ENCODE measurements around the gene CERT1. TPM values are rescaled to one million over a fixed set of nuclear protein-coding genes. Genes with fewer than 3 reads are reported as not detected.

CERT1 gene
- total RNA-seq, 1 donor from 2014 or later = 24.6 TPM

DNA sequence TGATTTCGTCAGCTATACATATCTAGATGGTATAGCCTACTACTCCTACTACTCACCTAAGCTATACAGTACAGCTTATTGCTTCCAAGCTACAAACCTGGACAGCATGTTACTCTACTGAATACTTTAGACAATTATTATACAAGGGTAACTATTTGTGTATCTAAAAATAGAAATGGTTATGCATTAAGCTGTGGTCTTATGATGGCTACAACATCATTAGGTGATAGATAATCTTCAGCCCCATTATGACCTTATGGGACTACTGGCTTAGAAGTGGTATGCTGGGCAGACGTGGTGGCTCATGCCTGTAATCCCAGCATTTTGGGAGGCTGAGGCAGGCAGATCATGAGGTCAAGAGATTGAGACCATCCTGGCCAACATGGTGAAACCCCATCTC is 40.2 kb downstream of the CERT1 start:
- Mint-ChIP-seq H3K9me3 (peaks cover 17% of the 10 kb centered on the region), H3K27ac (ENCODE audit: unreplicated experiment) (no peak overlapping the region), H3K36me3 (ENCODE audit: low read depth) (peaks cover 35% of the 10 kb centered on the region), H3K4me3 (no peak overlapping the region), H3K27me3 (ENCODE audit: low read depth) (no peaks in the 10 kb centered on the region), H3K4me1 (peaks cover 21% of the 10 kb centered on the region)
- TF ChIP-seq, protein P1, sequence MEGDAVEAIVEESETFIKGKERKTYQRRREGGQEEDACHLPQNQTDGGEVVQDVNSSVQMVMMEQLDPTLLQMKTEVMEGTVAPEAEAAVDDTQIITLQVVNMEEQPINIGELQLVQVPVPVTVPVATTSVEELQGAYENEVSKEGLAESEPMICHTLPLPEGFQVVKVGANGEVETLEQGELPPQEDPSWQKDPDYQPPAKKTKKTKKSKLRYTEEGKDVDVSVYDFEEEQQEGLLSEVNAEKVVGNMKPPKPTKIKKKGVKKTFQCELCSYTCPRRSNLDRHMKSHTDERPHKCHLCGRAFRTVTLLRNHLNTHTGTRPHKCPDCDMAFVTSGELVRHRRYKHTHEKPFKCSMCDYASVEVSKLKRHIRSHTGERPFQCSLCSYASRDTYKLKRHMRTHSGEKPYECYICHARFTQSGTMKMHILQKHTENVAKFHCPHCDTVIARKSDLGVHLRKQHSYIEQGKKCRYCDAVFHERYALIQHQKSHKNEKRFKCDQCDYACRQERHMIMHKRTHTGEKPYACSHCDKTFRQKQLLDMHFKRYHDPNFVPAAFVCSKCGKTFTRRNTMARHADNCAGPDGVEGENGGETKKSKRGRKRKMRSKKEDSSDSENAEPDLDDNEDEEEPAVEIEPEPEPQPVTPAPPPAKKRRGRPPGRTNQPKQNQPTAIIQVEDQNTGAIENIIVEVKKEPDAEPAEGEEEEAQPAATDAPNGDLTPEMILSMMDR (conservative IDR thresholded peaks at IDR 0.05) = no peak
- no peak for DNase-seq (ENCODE audit: low read depth, low spot score)

DNA sequence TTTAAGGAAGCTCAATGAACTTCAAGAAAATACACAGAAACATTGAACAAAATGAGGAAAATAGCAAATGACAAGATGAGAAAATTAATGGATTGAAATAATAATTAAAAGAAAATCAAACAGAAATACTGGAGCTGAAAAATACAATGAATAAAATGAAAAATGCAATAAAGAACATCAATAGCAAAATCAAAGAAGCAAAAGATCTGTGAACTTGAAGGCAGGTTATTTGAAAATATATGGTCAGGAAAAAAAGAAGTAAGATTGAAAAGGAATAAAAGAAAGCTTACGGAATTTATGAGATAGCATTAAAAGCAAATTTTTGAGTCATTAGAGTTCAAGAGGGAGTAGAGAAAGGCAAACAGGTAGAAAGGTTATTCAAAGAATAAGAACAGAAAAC is 42.4 kb downstream of the CERT1 start:
- TF ChIP-seq, protein P1 (conservative IDR thresholded peaks at IDR 0.05) = no peak
- no peak overlapping the region for H3K4me3 Mint-ChIP-seq
- H3K27ac Mint-ChIP-seq (ENCODE audit: unreplicated experiment) = no peak overlapping the region
- H3K9me3 Mint-ChIP-seq = peaks cover 17% of the 10 kb centered on the region
- peaks cover 29% of the 10 kb centered on the region for H3K36me3 Mint-ChIP-seq (ENCODE audit: low read depth)
- no peak for DNase-seq (ENCODE audit: low read depth, low spot score)
- H3K27me3 Mint-ChIP-seq (ENCODE audit: low read depth) = no peaks in the 10 kb centered on the region
- peaks cover 13% of the 10 kb centered on the region for H3K4me1 Mint-ChIP-seq

DNA sequence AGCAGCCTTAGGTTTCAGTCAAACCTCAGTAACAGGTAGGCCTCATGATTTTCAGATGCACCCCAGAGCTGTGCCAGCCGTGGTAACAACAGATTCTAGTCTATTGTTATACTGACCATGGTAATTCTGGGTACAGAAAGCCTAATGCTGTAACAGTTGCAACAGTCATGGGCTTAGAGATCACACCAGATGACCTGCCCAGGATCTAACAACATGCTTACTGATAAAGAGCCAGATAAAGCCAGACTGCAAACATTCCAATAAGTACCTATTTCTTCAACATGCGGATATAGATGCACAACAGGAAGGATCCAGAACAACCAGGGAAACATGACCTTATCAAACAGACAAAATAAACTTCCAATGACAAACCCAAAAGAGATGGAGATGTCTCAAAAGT is 42.8 kb downstream of the CERT1 start:
- Mint-ChIP-seq H3K9me3 (peaks cover 17% of the 10 kb centered on the region), H3K4me1 (peaks cover 12% of the 10 kb centered on the region), H3K27ac (ENCODE audit: unreplicated experiment) (no peak overlapping the region), H3K36me3 (ENCODE audit: low read depth) (peaks cover 28% of the 10 kb centered on the region), H3K4me3 (no peak overlapping the region), H3K27me3 (ENCODE audit: low read depth) (no peaks in the 10 kb centered on the region)
- TF ChIP-seq, protein P1 (conservative IDR thresholded peaks at IDR 0.05) = no peak
- DNase-seq (ENCODE audit: low read depth, low spot score) = no peak

DNA sequence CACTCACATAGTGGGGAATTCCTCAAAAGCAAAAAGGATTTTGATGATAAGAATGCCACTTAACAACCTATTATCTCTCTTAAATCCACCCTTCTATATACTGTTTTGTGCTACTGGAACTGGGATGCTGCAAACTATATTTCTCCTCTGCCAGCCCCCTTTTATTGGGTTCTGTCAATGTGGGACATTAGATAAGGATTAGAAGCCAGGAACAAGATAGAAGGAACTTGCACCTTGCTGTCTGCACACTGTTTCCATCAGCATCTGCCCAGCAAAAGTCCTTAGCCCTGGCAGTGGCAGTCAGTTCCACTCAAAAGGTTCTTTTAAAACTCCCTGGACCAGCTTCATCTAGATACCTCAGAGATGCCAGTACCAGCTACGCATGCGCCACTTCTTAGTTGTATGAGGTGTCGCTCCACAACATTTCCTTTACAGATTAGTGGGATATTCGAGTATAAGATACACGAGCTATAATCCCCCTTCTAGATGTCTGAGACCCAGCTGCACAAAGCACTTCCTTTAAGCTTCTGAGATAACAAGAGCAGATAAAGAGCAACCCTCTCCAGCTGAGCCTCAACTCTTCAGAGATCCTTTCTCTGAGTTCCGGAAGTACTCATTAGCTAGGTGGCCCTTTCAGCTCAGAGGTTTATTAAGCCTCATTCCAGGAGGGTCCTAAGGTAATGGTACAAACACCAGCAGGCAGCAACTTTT is 45.3 kb downstream of the CERT1 start:
- no peak overlapping the region for H3K4me3 Mint-ChIP-seq
- peaks cover 28% of the 10 kb centered on the region for H3K36me3 Mint-ChIP-seq (ENCODE audit: low read depth)
- H3K4me1 Mint-ChIP-seq = peaks cover 12% of the 10 kb centered on the region
- no peak for DNase-seq (ENCODE audit: low read depth, low spot score)
- H3K27me3 Mint-ChIP-seq (ENCODE audit: low read depth) = no peaks in the 10 kb centered on the region
- H3K9me3 Mint-ChIP-seq = peaks cover 17% of the 10 kb centered on the region
- TF ChIP-seq, protein P1 (conservative IDR thresholded peaks at IDR 0.05) = no peak
- no peak overlapping the region for H3K27ac Mint-ChIP-seq (ENCODE audit: unreplicated experiment)

DNA sequence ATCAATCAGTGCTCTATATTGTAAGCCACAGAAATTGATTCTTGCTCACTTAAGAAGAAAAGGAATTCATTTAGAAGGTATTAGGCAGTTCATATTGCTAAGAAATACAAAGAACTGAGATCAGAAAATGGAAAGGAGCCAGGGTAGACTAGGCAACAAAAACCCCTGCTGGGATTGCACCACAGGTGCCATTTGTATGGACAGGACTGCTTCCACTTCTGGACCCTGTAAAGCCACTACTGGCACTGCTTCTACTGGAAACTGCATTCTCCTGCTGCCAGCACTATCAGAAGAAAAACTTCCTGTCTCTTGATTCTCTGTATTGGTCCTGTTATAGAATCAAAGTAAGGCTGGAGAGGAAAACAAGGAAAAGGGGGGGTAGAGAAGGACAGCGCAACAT is 45.9 kb downstream of the CERT1 start:
- DNase-seq (ENCODE audit: low read depth, low spot score) = no peak
- Mint-ChIP-seq H3K4me3 (no peak overlapping the region), H3K4me1 (peaks cover 12% of the 10 kb centered on the region)

More for the DNA sequence above, 45.9 kb downstream of the CERT1 start:
- H3K36me3 Mint-ChIP-seq (ENCODE audit: low read depth) = peaks cover 23% of the 10 kb centered on the region
- H3K9me3 Mint-ChIP-seq = peaks cover 11% of the 10 kb centered on the region
- no peaks in the 10 kb centered on the region for H3K27me3 Mint-ChIP-seq (ENCODE audit: low read depth)
- TF ChIP-seq, protein P1 (conservative IDR thresholded peaks at IDR 0.05) = no peak
- H3K27ac Mint-ChIP-seq (ENCODE audit: unreplicated experiment) = no peak overlapping the region
